Hepatocyte (in vitro differentiated cells): ENCODE data around the gene PMIS2.

ENCODE experiments used
- CTCF ChIP-seq: fragments of 200-600 bp; sonication (generic); IDR thresholded peaks from 2 replicates; pipeline ENCODE4 v1.5.1; 2016; ENCODE audit warnings: antibody characterized with exemption, mild to moderate bottlenecking; ENCODE audit not compliant: poor library complexity
- EZH2phosphoT487 ChIP-seq: fragments of 200-600 bp; sonication (generic); IDR thresholded peaks from one replicate; pipeline ENCODE4 v1.6.1; 2018; ENCODE audit warnings: antibody characterized with exemption, mild to moderate bottlenecking, low read depth, moderate library complexity; ENCODE audit not compliant: unreplicated experiment, severe bottlenecking

GRCh38 chr19:35621708-35622107, 35.7 kb downstream of the PMIS2 start:
- TF ChIP-seq CTCF (no peak), EZH2phosphoT487 (no peak)
